ENCODE measurements around the gene MEIOB.
"Not testable (repeated sequence)": the region's sequence is repeated elsewhere in the genome, so short reads cannot be mapped to it uniquely, and the experiment has no call there.

The MEIOB gene

DNA sequence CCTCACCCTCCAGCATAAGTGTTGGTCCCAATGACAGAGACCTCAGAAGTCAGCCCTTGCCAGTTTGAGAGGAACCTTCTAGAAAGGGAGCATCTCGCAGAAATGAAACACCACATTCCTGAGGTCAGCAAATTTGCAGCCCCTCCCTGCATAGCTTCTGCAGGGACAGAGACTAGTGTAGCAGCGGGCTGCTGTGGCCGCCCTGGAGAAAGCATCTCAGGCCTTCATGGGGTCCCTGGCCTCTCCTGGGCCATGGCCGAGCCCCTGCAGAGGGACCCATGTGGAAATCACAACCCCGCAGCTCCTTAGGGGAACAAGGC is 34.8 kb upstream of the MEIOB start:
- no peak for DNase-seq (ENCODE audit: low spot score)

DNA sequence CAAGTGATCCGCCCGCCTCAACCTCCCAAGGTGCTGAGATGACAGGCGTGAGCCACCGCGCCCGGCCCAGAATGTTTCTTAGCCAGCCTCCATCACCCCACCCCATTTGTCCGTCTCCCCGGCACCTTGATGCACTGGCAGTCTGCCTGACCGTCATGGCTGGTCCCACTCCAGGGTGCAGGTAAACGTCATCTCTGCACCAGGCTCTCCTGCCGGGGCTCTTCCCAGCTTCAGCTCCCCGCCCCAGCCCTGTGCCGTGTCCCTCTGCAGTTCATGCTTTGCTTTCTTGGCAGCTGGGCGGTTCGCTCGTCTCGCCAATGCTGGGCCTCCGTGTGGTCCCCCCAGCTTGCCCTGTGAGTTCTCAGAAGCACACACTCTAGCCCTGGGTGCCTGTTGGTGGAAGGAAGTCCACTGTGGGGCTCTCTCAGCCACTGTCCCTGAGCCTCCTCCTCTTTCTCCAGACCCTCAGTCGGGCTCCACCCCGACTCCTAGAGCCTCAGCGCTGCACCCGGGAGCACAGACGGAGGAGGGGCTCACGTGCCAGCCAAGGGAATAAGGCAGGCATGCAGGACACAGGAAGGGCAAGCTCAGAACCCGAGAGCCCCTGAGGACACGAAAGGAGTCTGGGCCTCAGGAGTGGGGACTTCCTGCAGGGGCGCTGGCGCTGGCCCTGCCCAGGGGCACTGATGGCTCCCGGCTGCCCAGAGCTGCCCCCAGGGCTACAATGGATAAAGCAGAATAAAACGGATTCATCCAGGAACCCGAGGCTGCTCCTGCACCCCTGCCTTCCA is 34.3 kb upstream of the MEIOB start:
- DNase-seq (ENCODE audit: low spot score), result no peak

DNA sequence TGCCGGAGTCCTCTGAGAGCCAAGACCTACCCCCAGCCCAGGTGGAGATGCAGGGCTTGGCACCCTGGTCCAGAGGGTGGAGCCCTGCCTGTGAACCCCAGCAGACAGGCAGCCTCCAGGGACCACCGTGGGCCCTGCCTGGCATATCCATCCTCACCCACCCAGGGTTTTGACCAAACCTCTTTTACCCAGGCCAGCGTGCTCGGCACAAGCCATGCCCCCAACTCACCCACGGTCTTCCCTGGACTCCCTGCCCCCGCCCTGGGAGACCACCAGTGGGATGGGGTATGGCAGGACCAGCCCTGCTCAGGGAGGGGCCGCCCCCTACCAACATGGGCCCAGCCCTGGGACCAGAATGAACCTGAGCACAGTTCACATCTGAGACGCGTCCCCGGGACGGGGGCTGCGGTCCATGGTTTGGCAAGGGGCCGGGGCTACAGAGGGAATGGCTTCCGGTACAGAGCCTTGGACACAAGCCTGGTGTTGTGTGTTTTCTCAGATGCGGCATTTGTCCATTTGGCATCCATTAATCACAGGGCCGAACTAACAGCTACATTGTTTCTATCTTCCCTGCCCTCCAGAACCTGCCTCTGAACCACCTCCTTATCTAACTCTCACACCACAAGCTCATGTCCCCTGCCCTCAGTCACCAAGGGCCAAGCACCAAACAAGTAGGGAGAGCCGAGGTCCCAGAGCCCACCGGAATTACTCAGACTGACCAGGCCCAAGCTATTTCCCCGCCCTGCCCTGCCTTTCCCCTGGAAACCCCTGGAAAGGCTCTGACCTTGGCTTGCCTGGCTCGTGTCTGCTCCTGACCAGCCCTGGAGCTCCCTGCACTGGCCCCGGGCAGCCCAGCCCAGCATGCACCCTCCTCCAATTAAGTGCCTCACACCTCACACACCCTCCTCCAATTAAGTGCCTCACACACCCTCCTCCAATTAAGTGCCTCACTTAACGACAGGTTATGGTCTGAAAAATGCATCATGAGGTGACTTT is 32.2 kb upstream of the MEIOB start:
- no peak for DNase-seq (ENCODE audit: low spot score)

DNA sequence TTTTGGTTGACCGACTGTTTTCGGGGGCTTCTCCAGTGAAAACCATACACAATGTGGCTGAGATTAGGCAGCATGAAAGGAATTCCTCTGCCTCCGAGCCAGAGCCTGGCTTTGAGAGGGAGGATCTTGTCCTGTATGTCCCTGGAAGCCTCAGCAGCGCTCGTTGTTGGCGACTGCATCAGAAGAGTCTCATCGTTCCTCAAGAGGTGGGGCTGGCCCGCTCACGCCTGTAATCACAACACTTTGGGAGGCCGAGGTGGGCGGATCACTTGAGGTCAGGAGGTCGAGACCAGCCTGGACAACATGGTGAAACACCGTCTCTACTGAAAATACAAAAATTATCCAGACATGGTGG is 31.2 kb upstream of the MEIOB start:
- no peak for DNase-seq (ENCODE audit: low spot score)

DNA sequence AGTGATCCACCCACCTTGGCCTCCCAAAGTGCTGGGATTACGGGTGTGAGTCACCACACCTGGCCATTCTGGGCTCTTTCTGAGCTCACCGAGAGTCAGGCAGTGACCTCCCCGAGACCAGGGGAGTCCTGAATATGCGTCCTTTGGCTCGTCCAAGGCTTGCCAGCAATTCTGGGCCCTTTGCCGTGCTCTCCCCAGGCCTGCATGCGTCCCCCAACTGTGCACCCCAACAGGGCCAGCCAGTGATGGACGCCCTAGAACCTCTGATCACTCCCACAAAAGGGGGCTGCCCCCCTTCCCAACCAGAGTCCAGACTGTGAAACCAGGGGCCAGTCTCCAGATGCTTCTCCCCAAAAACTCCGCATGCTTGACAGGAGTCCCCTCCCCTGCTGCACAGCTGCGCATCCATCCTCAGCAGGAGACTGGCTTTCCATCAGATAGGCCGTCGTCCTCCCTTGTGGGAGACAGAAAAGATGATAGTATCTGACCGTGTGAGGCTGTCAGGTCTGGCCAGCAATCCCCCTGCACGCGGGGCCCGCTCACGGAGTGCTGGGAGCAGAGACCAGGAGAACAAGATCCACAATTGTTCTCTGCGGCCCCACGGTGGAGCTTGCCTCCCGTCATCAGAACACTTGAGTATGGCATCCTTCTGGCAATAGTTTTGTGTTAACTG is 30.7 kb upstream of the MEIOB start:
- DNase-seq (ENCODE audit: low spot score), result no peak

DNA sequence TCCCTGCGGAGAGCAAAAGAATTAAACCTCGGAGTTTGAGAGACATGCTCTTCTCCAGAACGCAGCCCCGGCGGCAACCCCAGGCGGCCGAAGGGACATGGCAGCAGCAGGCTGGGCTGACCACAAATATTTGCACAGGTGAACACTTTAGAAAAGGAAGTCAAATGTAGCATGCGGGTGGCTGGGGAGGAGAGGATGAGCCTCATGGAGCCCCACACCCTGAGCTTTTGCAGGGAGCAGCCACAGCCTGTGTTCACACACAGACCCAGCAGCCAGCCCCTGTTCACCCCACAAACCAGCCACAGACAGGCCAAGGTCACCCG is 28.4 kb upstream of the MEIOB start:
- DNase-seq (ENCODE audit: low spot score), result no peak

DNA sequence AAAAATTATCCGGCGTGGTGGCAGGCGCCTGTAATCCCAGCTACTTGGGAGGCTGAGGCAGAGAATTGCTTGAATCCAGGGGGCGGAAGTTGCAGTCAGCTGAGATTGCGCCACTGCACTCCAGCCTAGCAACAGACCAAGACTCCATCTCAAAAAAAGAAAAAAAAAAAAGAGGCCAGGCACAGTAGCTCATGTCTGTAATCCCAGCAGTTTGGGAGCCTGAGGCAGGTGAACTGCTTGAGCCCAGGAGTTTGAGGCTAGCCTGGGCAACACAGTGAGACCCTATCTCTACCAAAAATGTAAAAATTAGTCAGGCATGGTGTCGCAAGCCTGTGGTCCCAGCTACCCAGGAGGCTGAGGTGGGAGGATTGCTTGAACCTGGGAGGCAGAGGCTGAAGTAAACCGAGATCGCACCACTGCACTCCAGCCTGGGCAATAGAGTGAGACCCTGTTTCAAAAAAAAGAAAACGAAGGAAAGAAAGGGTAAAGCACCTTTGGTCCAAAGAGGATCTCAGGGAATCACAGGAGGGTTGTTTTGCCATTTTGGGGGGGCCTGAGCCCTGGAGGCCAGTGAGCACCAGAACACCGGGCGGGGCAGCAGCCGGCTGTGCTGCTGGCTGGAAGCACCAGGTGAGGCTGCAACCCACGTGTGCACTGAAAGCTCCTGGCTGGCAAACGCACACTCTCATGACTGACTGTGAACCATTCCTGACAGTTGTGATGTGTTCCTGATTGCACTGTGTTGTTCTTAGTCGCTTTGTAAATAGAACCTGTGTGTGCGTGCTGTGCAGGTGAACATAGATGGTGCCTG is 27.9 kb upstream of the MEIOB start:
- no peak for DNase-seq (ENCODE audit: low spot score)

DNA sequence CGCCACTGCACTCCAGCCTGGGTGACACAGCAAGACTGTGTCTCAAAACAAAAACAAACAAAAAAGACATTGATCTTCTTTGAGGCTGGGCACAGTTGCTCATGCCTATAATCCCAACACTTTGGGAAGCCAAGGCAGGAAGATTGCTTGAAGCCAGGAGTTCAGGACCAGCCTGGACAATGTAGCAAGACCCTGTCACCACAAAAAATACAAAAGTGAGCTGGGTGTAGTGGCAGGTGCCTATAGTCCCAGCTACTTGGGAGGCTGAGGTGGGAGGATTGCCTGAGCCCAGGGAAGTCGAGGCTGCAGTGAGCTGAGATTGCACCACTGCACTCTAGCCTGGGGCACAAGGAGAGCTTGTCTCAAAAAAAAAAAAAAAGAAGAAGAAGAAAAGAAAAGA is 25.7 kb upstream of the MEIOB start:
- DNase-seq (ENCODE audit: low spot score), result not testable (repeated sequence)

DNA sequence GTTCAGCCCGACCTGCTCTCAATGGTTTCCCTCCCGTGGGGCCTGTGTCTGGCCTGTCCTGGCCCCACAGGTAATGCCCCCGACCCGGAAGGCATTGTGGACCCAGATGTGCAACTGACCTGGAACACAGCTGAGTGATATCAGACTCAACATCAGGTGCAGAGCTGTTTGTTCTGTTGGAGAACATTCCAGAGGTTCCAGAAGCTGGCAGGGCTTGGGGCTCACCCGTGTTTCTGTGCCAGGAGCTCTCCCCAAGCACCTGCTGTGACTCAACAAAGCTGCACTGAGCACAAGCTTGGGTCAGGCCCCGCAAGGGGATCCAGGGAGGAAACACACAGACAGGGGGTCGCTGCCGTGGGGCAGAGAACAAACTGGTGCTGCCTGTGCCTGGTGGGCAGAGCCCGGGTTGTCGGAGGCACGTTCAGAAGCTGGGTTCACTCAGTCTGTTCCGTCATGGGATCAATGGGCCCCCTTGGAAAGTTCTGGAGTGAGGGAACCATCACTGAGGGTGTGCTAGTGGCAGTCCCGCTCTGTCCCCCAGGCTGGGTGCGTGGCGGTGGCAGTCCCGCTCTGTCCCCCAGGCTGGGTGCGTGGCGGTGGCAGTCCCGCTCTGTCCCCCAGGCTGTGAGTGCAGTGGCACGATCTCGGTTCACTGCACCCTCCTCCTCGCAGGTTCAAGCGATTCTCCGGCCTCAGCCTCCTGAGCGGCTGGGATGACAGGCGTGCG is 24.1 kb upstream of the MEIOB start:
- DNase-seq (ENCODE audit: low spot score), result no peak

DNA sequence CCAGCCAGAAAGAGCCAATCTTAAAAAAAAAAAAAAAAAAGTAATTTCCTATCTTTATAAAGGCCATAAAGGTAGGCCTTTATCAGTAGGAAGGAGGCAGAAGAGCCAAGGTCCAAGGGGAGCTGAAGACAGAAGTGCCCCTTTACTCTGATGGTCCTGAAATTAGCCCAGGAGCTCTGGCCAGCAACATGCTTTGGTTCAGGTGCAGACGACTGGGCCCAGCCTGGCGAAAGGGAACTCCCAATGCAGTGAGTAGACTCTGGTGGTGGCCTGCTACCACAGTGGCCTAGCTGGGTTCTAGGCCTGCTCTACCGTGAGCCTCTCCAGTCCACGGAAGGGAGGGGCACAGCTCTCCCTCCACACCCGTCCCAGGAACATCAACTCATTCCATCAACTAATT is 23.1 kb upstream of the MEIOB start:
- no peak for DNase-seq (ENCODE audit: low spot score)

DNA sequence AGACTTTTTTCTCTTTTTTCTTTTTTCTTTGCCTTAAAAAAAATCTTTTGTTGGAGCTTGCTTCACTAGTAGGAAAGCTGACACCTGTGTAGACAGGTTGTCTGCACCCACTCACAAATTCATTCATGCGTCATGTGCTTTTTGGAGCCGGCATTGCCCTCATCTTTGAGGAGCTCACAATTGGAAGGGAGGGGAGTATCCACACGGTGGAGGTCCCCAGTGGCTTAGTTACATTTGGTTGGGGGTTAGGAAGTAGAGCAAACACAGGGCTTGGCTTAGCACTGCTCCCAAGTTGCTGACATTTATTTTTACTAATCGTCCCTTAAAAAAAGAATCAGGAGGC is 18.7 kb upstream of the MEIOB start:
- DNase-seq (ENCODE audit: low spot score), result no peak

DNA sequence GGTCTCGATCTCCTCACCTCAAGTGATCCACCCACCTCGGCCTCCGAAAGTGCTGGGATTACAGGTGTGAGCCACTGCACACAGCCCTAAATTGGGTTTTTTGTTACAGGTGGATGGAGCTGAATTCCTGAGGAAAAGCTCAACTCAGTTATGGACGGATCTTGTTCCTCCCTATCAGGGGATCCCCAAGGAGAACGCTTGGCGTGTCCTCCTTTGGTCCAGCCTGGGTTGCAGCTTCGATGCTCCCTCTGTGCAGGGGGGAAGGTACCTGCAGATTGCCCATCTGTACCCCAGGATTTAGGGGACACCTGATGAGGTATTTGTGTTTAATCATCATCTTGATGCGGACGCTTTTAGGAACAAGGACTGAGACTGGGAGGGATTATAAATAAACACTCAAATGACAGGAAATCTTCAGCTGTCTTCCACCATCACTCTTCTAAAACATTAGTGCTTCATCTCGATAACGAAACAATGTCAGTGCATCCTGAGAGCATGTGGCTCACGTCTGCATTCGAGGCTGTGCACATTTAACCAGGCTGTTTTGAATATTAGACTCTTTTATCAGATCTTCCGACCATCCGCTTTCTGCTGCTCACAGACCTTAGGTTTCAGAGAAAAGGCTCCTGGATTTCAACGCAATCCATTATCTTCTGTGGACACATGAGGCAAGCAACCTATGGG is 18.2 kb upstream of the MEIOB start:
- DNase-seq (ENCODE audit: low spot score), result no peak

DNA sequence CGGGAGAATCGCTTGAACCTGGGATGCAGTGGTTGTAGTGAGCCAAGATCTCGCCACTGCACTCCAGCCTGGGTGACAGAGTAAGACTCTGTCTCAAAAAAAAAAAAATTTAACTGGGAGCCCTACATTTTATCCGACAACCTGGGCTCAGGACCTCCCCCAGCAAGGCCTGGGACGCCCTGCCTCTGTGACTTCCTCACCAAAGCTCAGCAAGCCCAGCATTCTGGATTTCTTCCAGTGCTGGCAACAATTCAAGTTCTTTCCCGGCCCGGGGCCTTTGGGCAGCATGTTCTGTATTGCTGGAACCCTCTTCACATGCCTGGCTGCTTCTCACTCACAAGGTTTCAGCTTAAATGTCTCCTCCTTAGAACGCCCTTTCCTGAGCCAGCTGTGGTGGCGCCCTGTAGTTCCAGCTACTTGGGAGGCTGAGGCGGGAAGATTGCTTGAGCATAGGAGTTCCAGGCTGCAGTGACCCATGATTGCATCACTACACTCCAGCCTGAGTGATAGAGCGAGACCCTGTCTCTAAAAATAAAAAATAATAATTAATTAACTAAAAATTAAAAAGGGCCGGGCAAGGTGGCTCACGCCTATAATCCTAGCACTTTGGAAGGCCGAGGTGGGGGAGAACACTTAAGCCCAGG is 15.9 kb upstream of the MEIOB start:
- DNase-seq (ENCODE audit: low spot score), result no peak

DNA sequence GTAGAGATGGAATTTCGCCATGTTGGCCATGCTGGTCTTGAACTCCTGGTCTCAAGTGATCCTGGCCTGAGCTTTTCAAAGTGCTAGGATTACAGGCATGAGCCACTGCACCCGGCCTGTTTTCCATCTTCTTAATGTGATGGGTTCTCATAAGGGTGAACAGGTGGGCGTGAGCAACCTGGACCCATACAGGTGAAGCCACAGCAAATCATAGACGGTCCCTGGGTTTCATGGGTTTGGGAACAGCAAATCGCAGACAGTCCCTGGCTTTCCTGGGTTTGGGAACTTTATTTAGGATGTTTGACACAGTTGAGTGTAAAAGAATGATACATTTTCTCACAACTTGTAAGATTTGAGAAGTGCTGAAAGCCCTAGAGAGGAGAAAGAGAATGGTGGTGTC is 12.9 kb upstream of the MEIOB start:
- no peak for DNase-seq (ENCODE audit: low spot score)

DNA sequence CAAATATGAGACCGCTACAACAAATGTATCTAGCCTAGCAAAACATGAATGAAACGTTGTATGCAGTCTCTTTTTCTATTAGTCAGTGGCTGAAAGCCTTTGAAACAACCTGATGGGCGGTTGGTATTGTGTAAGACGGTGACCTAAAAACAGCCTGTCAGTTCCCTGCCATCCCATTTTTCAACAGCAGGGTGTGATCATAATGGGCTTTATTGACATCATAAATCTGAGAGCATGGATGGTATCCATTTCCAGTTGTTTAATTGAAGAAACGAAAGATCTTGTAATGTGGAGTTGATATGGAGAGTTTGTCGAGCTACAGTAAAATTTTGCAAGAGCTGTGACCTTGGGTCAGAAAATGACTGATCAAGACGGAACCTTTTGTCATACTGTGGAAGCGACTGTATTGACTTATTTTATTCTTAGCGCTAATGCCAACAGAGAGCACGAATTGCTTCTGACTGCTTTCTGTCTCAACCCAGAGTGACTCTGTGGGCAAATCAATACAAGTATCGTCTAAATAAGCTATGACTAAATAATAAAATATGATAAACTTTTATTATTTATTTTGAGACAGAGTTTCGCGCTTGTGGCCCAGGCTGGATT is 12.3 kb upstream of the MEIOB start:
- DNase-seq (ENCODE audit: low spot score), result no peak

DNA sequence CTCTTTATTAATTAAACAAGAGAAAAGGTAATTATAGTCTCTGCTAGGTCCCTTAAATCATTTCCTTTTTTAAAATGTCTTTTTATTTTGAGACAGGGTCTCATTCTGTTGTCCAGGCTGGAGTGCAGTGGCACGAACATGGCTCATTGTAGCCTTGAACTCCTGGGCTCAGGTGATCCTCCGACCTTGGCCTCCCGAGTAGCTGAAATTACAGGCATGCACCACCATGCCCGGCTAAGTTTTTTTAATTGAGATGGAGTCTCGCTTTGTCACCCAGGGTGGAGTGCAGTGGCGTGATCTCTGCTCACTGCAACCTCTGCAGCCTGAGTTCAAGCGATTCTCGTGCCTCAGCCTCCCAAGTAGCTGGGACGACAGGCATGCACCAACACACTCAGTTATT is 9.2 kb upstream of the MEIOB start:
- DNase-seq (ENCODE audit: low spot score), result not testable (repeated sequence)

DNA sequence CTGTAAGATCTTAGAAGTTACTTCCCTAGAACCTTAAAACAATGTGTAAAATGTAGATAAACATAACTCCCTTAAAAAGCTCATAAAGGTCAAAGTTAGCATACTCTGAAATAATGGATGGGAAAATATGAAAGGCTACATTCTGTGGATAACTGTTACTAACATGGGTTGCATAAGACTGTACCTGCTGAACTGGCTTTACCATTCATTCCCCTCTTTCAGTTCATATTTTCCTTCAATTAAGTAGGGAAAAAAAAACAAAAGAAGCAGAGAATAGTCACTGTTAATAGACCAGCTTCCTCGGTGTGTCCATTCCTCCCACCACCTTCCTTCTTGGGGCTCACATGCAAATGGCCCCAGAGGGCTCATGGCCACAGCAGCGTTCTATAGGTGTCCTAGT is 7.5 kb upstream of the MEIOB start:
- DNase-seq (ENCODE audit: low spot score), result no peak

DNA sequence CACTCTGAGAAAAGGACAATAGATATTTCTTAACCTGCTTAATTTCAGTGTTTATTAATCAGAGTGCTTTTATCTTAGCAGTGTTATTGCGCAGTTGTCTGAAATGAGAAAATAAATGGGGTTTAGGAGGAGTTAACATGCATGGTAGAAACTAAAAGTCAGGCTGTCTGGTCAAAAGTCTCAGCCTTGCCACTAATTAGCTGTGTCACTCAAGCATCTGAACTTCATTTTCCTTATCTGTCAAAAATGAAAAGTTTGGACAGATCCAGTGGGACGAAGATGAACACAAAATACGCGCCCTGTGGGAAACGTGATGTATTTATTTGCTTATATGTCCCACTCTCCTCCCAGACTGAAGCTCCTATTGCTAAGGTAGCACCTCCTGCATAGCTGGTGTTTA is 6.3 kb upstream of the MEIOB start:
- no peak for DNase-seq (ENCODE audit: low spot score)

DNA sequence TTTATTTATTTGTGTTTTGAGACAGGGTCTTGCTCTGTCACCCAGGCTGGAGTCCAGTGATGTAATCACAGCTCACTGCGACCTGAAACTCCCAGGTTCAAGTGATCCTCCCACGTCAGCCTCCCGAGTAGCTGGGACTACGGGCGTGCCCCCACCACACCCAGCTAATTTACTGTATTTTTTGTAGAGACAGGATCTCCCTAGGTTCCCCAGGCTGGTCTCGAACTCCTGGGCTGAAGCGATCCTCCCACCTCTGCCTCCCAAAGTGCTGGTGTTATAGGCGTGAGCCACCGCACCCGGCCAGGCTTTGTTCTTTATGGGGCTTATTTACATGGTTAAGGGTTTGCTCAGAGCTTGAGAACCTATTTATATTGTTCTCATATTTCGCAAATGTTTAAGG is 5.8 kb upstream of the MEIOB start:
- DNase-seq (ENCODE audit: low spot score), result no peak

DNA sequence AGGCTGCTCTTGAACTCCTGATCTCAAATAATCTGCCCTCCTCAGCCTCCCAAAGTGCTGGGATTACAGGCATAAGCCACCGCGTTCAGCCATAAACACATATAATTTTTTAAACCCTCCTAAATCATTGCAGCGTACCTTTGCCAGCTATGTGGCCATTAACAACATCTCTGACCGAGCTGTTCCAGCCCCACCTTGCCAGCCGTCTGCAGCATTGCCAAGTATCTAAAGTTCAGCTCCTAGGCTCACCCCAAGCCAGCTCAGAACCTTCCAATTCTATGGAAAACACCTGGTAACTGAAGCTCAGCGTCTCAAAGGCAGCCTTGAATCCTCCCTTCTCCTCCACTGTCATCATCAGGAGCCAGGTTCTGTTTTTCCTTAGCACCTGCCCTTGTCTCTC is 5.1 kb upstream of the MEIOB start:
- DNase-seq (ENCODE audit: low spot score), result no peak

Data from AG08396 (cell line).